Epithelial cell of esophagus (primary cell): ENCODE results near the gene TBX18.
A peak's percentile ranks its signal among the peaks of the same experiment; 100 is the strongest.

ENCODE experiments used
- DNase-seq: peaks from one replicate; pipeline ENCODE4 v3.0.0; 2010; ENCODE audit warnings: low read depth
- H3K4me3 ChIP-seq: 2 replicates; pipeline ENCODE4 v1.5.1; 2011; ENCODE audit warnings: mild to moderate bottlenecking, low read length, control low read depth
- CTCF ChIP-seq: IDR thresholded peaks from 2 replicates; pipeline ENCODE4 v1.5.1; 2011; ENCODE audit warnings: low read depth, mild to moderate bottlenecking, low read length, control low read depth, inconsistent platforms; ENCODE audit not compliant: insufficient read depth; ENCODE audit errors: missing control alignments

The TBX18 gene

GRCh38 chr6:84652356-84653026 is 111.9 kb downstream of the TBX18 start:
- DNase-seq = peak; percentile 66
- no peak overlapping the region for H3K4me3 ChIP-seq
- TF ChIP-seq CTCF = no peak

DNA sequence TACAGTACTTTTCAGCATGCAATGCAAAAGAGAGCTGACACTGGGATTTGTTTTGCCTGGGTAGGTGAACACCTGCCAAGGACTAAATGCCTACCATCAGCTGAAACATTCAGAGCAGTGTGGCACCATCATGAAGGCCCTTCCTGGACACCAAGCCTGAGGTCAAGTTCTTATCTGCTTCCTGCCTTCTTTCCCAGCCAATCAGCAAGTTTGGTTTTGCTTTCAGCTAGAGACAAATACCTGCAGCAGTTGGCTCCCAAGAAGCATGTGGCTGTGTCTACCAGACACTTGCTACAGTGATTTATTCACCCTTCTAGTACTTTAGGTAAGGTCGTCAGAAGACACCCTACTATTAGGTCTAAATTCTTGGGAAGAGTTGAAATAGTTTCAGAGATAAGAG is 112.8 kb downstream of the TBX18 start:
- no peak overlapping the region for H3K4me3 ChIP-seq
- DNase-seq = no peak
- TF ChIP-seq CTCF = no peak

GRCh38 chr6:84648444-84648843 is 116.0 kb downstream of the TBX18 start:
- no peak for DNase-seq
- TF ChIP-seq CTCF = no peak
- no peak overlapping the region for H3K4me3 ChIP-seq

DNA sequence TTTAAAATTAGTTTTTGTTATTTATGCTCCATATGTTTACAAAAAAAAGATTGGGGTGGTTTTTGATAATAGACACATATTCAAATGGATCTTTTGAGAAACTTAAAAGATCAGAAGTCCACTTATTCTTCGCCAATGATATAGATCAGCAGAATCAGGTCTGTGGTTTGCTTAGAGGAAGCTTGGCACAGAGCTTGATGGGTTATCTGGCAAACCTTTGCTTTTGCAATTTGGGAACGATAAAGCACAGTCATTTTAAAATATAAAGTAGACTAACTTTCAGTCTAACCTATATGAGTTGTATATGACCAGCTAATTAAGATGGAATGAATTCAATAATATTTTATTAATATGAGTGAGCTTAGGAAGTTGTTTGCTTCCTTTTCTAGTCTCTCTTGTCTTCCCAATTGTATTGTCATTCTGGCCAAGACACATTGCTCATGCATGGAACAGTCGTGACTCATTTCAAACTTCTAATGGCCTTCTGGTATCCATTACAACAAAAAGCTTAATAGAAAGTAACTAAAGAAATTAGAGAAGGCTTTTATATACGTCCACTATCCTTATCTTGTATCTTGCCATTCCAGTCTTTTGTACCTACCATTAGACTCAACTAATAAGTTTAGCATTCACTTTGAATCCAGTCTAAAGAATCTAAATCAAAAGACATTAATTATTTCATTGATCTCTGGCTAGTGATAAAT is 118.7 kb downstream of the TBX18 start:
- no peak for TF ChIP-seq CTCF
- DNase-seq = peak; percentile 72
- no peak overlapping the region for H3K4me3 ChIP-seq

GRCh38 chr6:84645000-84645399 is 119.4 kb downstream of the TBX18 start:
- no peak for TF ChIP-seq CTCF
- no peak overlapping the region for H3K4me3 ChIP-seq
- peak; percentile 82 for DNase-seq

DNA sequence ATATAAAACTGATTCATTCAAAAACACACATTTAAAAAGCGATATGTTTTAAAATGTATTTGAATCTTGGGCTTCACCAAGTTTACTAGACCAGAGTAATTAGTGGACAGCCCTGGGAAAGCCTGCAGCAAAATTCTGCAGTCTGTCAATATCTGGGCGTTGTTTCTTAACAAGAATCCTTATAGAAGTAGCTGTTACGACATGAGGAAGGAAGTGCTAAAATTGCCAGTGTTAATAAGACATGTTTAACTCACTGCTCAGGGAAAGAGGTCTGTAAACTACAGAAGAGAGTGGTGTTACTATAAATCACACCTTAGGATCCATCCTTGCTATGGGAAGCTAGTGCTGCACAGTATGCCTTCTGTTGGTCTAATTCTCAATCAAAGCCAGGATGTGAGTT is 120.6 kb downstream of the TBX18 start:
- H3K4me3 ChIP-seq = no peak overlapping the region
- no peak for TF ChIP-seq CTCF
- DNase-seq = peak; percentile 72

- no peak overlapping the region for H3K4me3 ChIP-seq
- no peak for TF ChIP-seq CTCF
- no peak for DNase-seq
Measured at GRCh38 chr6:84641076-84641475, 123.3 kb downstream of the TBX18 start.
